GM19372 (cell line): ENCODE data around the gene CRHR1.

Experiments used
- ATAC-seq: cut with Tn5 transposase; IDR thresholded peaks from one replicate; pipeline ENCODE4 v1.9.1; 2021; ENCODE audit warnings: mild to moderate bottlenecking, low read depth, moderate library complexity; ENCODE audit not compliant: unreplicated experiment

The CRHR1 gene

DNA sequence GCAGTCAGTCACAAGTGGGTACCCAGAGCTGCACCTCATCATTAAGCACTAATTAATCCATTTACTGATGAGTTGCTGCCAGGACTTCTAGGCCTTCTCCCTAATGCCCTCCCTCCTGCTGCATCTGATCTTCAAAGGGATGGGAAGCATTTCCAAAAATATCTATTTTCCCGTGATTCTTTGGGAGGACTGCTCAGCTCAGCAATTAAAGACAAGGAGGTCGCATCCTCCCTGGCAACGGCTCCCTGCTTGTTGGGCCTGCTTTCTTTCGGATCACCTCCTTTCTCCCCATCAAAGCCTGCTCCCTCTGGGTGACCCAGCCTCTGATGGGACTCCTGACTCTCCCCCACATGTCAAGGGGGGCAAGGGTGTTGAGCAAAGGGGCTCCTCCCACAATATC lies 34.6 kb downstream of the CRHR1 start:
- no peak for ATAC-seq

DNA sequence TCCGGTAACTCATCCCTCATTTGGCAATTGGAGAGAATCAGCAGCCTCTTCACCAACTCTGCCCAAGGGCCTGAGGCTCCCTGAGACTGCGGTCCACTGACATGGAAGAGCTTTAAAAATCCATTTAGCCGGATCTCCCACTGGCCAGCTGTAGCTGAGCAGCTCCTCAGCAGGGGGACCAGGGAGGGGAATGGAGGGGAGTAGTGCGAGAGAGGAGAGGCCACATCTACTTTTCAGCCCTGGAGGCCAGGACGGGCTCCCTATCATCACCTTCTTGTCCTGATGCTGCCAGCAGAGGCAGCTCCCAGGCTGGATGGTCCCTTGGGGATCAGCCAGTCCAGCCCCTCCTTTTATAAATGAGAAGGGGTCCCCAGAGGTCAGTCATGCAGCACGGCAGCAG lies 35.5 kb downstream of the CRHR1 start:
- ATAC-seq = no peak

DNA sequence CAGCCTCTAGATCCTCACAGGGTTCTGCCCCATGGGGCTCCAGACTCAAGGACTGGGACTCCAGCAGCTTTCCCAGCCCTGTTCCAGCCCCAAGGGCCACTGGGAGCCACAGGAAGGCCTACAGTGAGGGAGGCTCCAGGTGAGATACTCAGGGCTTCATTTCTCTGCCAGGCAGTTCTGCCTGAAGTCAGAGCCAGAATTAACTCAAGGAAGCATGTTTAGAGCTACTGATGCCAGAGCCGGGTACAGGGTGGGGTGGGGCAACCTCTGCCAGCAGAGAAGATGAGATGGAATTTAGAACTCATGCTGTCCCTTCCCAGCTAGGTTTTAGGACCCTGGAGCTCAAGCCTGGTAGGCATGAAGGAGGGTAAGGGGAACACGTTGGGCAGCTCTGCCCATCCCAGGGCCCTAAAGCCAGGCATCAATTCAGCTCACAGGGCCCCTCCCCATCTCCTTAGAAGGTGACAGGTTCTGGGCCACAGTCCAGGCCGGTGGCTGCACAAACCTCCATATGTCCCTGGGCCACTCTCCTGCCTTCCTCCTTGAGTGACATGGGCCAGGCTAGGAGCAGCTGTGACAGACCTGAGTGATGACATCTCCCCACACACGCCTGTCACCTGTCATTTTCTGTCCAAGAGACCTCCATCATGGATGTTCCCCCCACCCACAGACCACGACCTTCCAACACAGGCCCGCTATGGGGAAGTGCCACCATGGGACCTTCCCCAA lies 36.1 kb downstream of the CRHR1 start:
- ATAC-seq = no peak

DNA sequence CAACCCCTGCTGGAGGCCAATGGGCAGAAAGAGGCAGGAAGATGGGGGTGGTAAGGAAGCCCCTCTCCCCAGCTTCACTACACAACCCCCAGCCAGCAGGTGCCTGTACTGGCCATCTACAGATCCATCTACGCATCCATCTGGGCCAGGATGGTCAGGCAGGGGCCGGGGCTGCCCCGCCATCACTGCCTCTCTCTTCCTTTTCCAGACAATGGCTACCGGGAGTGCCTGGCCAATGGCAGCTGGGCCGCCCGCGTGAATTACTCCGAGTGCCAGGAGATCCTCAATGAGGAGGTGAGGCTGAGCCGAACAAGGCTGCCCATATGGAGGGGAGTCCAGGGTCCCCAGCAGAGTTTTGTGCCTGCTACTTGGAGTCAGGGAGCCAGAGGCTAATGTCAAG lies 37.0 kb downstream of the CRHR1 start:
- ATAC-seq = no peak

DNA sequence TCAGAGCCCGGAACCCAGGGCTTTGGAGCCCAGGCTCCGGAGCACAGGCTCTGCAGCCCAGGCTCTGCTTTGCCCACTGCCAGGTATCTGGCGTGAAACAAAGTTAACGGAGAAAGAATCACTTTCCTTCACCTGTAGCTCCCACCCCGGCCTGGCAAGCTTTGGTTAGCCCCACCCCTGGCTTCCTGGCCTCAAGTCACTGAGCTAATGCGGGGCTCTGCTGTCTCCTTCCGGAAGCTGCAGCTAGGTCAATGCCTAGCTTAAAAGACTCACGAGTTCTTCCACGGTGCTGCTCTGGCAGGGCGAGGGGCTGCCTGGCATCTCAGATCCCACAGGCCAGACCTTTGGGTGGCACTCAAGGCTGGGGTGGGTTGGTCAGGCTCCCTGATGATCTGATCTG lies 39.5 kb downstream of the CRHR1 start:
- no peak for ATAC-seq

DNA sequence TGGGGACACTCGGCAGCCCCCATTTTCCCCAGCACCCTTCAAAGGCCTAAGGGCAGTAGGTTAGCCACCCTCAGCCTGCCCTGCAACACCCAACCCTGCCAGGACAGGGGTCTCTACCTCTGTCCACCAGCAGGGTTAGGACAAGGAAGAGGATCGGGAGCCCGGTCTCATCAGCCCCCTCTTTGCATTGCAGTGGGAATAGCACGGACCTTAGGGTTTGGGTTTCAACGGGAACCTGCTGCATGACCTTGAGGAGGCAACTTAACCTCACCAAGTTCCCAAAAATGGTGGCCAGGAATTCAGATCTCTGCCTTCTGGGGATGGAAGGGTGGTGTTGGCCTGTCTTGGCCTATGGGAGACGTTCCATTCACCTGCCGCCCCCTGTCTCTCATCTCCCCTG lies 40.4 kb downstream of the CRHR1 start:
- no peak for ATAC-seq

DNA sequence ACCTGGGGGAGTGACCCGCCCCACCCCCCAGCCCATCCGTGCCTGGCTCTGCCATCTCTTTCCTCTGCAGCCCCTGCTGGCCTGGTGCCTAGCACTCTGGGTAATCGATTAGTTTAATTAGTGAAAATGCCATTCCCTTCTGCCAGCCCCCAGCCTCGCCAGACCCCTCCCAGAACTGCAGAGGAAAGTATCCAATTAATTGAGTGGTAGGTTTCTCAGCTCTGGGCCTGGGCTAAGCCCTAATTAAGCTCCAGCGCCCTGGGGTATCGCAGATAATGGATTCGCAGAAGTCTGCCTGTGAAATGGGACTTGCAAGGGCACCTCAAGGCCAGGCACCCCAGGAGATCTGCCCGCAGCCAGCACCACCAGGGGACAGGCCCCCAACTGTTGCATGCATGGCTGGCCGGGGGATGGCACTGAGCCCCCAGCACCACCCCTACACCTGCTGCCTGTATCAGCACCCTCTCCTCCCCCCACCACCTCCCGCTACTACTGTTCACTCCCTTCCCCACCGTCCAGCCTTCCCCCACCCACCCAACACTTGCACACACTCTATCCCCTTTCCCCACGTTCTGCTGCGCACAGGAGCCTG lies 40.9 kb downstream of the CRHR1 start:
- no peak for ATAC-seq

DNA sequence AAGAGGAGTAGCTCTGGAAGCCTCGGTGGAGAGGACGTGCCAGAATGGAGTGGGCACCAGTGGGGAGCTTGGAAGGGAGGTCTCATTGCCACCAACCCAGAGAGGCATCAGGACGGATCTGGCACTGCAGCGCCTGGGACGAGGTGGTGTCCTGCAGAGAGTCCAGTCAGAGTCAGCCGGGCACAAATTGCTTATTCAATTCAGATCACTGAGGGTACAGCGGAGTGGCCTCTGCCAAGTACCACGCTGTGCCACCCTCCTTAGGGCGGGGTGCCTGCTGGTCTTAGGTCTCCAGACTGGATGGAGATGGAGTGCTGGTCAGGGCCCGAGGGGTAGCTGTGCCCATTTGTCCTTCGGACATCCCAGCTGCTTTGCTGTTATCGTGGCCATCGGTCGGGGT lies 41.7 kb downstream of the CRHR1 start:
- no peak for ATAC-seq

DNA sequence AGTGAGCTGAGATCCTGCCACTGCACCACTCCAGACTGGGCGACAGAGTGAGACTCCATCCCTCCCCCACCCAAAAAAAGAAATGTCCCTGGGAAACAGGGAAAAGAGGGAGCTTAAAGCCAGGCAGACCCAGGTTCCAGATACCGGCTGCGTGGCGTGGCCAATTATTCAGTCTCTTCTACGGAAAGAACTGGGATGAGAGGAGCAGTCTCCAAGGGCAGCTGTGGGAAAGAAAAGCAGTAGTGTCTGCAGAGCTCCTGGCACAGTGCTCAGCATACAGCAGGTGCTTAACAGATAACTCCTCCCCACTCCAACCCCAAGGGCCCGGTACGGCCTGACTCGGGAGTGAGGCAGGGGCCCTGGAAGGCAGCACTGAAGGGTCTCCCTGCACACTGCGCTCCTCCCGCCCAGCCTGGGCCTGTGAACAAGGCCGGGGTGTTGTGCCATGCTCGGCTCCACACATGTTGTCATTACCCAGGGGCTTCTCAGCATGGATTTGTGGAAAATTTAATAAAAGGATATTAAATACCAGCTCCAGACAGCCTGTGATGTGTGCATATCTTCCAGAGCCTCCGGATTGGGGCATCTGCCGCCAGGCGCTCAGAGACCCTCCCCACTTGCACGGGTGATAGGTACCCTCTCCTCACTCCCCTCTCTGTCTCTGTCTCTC lies 42.9 kb downstream of the CRHR1 start:
- ATAC-seq = no peak

DNA sequence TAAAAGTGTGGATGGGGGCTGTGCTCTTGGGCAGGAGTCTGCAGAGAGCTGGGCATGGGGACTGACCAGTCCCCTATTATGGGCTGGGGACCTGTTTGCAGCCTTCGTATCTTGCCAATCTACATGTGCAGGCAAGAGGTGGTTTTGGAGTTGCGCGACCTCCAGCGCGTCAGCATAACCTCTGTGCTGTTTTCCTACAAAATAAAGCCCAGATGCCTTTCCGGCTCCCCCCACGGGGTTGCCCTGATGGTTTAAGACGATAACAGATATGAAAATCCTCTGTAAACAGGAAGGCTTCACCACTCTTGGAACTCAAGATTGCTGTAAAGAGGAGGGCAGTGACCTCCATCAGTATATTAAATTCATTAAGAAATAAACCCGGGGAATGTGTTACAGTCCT lies 44.1 kb downstream of the CRHR1 start:
- ATAC-seq = no peak

DNA sequence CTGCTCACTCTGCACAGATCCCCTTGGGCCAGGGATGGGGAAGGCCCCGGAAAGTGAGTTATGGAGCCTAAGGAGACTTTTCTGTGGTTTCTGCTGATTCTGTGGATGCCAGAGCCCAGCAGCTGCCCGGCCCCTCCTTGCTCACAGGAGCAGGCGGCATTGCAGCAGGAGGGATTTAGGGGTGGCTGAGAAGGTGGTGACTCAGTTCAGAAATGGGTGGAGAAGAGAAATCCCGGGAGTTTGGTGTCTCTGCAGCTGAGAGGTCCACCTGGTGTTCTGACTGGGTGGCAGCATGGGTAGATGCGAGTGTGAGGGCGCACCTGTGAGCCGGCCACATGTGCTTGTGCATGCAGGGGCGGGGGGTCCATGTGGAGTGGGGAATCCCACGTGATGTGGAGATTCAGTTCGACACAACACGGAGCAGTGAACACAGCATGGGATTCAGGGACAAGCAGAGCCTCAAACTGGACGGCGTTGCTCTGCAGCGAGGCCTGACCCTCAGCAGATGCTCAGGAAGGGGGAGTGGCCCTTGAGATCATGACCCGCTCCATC lies 44.5 kb downstream of the CRHR1 start:
- no peak for ATAC-seq

DNA sequence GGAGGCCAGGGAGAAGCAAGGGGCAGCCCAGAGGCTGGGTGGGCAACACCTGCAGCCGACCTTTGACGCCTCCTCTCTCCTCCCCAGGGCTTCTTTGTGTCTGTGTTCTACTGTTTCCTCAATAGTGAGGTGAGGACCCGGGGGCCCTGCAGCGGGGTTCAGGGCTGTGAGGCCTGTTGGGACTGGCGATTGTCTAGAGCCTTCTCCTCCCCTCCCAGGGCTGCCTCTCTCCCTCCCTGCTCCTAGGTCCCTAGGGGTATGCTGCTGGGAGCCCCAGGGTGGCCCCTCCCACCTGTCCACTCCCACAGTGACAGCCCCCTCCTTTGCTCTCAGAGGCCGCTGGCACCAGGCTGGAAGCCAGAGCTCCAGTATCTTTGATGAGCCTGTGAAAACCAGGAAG lies 49.8 kb downstream of the CRHR1 start:
- ATAC-seq = no peak

DNA sequence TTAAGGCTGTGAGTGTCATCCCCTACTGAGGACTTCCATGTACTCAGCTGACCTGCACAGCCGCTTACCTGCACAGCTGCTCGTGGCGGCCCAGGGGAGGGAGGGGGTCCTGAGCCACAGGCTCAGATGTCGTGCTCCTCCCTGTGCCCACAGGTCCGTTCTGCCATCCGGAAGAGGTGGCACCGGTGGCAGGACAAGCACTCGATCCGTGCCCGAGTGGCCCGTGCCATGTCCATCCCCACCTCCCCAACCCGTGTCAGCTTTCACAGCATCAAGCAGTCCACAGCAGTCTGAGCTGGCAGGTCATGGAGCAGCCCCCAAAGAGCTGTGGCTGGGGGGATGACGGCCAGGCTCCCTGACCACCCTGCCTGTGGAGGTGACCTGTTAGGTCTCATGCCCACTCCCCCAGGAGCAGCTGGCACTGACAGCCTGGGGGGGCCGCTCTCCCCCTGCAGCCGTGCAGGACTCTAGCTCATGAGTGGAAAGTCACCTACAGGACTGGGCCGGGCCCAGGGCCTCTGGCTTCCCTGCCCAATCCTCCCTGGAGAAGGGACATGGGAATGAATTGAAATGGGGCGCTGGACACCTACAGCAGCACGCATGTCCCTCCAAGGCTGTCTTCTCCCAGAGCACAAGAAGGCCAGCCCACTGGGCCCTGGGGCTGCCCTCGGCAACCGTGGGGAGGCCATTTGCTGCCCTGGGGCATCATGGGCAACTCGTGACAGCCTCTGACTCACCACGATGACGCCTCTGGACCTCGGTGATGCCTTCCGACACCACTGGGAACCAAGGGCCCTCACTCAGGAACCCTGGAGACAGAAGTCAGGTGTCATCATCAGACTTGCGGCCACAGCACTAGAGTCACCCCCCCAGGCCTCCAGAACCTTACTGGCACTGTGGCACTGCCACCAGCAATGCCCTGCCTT lies 50.6 kb downstream of the CRHR1 start:
- no peak for ATAC-seq

DNA sequence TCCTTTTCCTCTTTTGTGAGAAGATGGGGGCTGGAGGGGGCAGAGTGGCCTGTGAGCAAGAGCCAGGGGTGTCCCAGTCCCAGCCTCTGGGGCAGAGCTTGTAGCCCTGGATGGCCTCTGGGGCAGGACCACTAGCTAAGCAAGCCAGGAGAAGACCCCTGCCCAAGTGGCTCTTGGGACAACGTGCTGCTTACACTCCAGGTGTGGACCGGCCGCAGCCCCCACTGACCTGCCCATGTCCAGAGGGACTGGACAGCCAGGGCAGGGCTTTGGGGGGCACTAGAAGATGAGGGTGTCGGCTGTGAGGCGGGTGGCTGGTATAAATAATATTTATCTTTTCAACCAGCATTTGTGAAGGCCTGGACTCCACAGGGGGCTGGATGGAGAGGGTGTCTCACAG lies 51.4 kb downstream of the CRHR1 start:
- no peak for ATAC-seq

DNA sequence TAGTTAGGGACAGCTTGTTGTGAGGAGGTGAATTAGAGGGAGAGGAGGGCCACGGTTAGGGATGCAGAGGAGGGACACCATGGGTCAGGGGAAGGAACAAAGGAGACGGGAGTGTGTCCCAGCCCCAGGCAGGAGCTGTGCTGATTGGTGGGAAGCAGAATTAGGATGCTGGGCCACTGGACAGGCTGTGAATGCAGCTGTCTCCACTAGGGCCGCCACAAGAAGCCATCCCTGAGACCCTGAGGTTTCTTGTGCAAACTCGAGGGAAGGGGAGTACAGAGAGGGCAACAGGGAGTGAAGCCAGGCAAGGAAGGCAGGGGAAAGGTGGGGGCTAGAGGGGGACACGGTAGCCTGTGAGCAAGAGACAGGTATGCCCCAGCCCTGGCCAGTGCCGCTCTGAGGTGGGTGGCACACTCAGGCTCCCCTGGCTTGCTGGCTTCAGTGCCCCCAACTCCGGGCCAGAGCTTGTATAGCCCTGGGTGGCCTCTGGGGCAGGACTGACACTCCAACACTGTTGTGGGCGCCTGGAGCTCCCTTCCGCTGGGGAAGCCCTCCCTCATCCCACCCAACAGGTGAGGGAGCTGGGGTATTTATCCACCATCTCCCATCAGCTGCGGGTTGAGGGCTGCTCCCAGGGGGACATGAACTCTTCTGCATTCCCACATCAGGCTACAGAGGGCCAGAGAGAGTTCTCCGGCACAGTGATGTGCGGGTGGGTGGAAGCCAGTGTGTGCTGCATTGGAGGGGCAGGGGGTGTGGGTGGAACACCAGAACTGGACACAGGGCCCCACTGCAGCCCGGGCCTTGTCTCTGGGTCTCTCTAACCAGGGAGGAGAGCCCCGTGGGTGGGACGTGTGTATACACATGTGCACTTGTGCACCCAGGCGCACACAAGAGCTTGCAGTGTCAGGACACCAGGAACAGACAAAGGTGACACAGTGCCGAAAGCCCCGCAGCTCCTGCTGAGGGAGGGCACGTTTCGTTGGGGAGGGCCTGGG lies 52.2 kb downstream of the CRHR1 start:
- ATAC-seq = no peak

DNA sequence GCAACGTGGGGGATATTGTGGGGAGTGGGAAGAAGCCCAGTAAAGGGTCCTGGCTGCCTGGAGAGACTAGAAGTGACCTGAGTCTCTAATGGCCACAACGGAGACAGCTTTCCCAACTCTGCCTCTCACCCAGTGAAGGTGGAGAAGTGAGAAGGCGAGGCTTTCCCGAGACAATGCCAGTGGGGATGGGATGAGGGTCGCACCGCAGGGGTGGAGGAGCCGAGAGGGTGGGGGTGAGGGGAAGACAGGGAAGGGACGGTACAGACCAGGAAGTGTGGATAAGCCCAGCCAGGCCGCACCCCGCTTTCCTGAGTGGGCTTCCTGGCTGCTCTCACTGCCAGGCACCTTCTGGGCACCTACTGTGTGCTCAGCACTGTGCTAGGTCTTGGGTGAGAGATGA lies 53.1 kb downstream of the CRHR1 start:
- ATAC-seq = no peak

DNA sequence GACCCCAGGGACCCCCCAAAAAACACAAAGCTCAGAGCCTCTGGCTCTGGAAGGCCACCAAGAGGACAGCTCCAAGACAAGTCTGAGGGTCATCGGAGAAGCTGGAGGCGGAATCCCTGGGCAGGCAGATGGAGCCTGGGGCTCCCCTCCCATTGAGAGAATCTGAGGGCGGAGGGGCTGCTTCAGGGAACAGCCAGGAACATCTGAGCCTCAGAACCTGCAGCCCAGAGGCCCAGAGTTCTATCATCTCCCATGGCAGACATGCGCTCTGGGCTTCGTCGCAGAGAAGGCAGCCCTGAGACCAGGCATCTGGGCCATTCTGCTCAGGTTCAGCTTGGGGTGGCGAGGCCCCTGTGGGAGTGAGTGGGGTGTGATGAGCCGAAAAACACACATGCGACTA lies 53.5 kb downstream of the CRHR1 start:
- ATAC-seq = no peak

DNA sequence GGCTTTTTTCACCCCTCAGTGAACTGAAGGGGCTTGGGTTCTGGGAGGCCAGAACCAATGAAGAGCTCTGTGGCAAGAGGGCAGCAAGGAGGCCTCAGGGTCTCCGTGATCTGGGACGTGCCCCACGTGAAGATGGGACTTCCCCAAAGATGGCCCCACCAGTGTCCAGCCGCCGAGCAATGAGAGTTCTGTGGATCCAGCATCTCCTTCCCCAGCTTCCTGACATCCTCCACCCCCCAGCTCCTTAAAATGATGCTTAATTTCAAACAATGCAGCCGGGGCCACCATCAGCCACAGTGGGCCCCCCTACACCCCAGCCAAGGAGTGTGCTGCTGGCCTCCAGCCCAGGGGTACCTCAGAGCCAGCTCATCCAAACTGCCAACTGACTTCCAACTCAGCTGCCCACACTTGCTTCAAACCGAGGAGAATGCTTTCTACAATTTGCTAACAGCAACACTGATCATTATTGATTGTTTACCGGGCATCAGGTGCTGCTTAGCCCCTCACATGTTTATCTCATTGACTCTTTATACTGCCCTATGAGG lies 54.7 kb downstream of the CRHR1 start:
- ATAC-seq = no peak

DNA sequence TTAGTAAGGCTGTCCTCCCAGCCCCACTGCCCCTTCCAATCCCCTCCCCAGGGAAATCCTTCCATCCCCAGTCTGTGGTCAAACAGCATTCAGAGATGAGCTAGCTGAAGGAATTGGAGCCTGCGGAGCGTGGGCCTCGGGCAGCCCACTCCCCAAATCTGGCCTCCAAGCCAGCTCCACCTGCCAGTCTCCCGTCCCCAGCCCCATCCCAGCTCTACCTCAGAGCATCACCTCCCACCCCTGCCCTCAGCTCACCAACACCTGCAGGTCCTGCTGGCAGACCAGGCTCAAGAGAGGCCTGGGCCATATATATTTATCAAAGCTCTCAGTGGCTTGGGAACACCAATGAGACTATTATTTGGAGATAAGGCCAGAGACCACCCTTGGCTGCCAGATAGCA lies 55.3 kb downstream of the CRHR1 start:
- no peak for ATAC-seq
